Measurements from ENCODE around the gene VASP.

VASP gene

GRCh38 chr19:45499196-45500180, 7.8 kb upstream of the VASP start:
- Histone ChIP-seq H3K36me3 (ENCODE audit: insufficient read depth, insufficient read length, low read length) (peaks cover 4% of the 10 kb centered on the region), H3K4me3 (ENCODE audit: insufficient read length, low read depth) (peak overlapping the region; percentile 54), H3K9me3 (ENCODE audit: insufficient read depth, low read length) (no peaks in the 10 kb centered on the region), H3K4me1 (ENCODE audit: insufficient read depth, insufficient read length) (peaks cover 4% of the 10 kb centered on the region), H3K27me3 (ENCODE audit: insufficient read depth, insufficient read length) (no peaks in the 10 kb centered on the region), H3K9ac (ENCODE audit: insufficient read length, low read depth) (peak overlapping the region; percentile 83)
- TF ChIP-seq YY1 (IDR thresholded peaks at IDR 0.05; ENCODE audit: insufficient read depth, insufficient read length) (no peak), ZNF274 (IDR thresholded peaks at IDR 0.05; ENCODE audit: low read depth, low read length) (no peak), SUZ12 (IDR thresholded peaks at IDR 0.05; ENCODE audit: extremely low read depth, insufficient read depth, insufficient read length) (no peak)
- peak; percentile 81 for DNase-seq (ENCODE audit: low read depth, low spot score)

- H3K27me3 ChIP-seq (ENCODE audit: insufficient read depth, insufficient read length) = no peaks in the 10 kb centered on the region
- H3K9ac ChIP-seq (ENCODE audit: insufficient read length, low read depth) = no peak overlapping the region
- TF ChIP-seq SUZ12 (IDR thresholded peaks at IDR 0.05; ENCODE audit: extremely low read depth, insufficient read depth, insufficient read length) (no peak), ZNF274 (IDR thresholded peaks at IDR 0.05; ENCODE audit: low read depth, low read length) (no peak), YY1 (IDR thresholded peaks at IDR 0.05; ENCODE audit: insufficient read depth, insufficient read length) (no peak)
- no peaks in the 10 kb centered on the region for H3K36me3 ChIP-seq (ENCODE audit: insufficient read depth, insufficient read length, low read length)
- no peak overlapping the region for H3K4me3 ChIP-seq (ENCODE audit: insufficient read length, low read depth)
- H3K4me1 ChIP-seq (ENCODE audit: insufficient read depth, insufficient read length) = peaks cover 7% of the 10 kb centered on the region
- no peaks in the 10 kb centered on the region for H3K9me3 ChIP-seq (ENCODE audit: insufficient read depth, low read length)
- DNase-seq (ENCODE audit: low read depth, low spot score) = no peak
Observed at GRCh38 chr19:45500918-45501729, 6.2 kb upstream of the VASP start.

GRCh38 chr19:45501730-45502014, 5.6 kb upstream of the VASP start:
- peaks cover 7% of the 10 kb centered on the region for H3K4me1 ChIP-seq (ENCODE audit: insufficient read depth, insufficient read length)
- no peak for TF ChIP-seq YY1 (IDR thresholded peaks at IDR 0.05; ENCODE audit: insufficient read depth, insufficient read length)
- no peak for TF ChIP-seq ZNF274 (IDR thresholded peaks at IDR 0.05; ENCODE audit: low read depth, low read length)
- TF ChIP-seq SUZ12 (IDR thresholded peaks at IDR 0.05; ENCODE audit: extremely low read depth, insufficient read depth, insufficient read length) = no peak
- no peak overlapping the region for H3K9ac ChIP-seq (ENCODE audit: insufficient read length, low read depth)
- H3K9me3 ChIP-seq (ENCODE audit: insufficient read depth, low read length) = no peaks in the 10 kb centered on the region
- no peak for DNase-seq (ENCODE audit: low read depth, low spot score)
- no peak overlapping the region for H3K4me3 ChIP-seq (ENCODE audit: insufficient read length, low read depth)
- no peaks in the 10 kb centered on the region for H3K27me3 ChIP-seq (ENCODE audit: insufficient read depth, insufficient read length)
- no peaks in the 10 kb centered on the region for H3K36me3 ChIP-seq (ENCODE audit: insufficient read depth, insufficient read length, low read length)

GRCh38 chr19:45502111-45502510, 5.2 kb upstream of the VASP start:
- Histone ChIP-seq H3K4me3 (ENCODE audit: insufficient read length, low read depth) (no peak overlapping the region), H3K36me3 (ENCODE audit: insufficient read depth, insufficient read length, low read length) (no peaks in the 10 kb centered on the region), H3K9me3 (ENCODE audit: insufficient read depth, low read length) (no peaks in the 10 kb centered on the region), H3K4me1 (ENCODE audit: insufficient read depth, insufficient read length) (peaks cover 7% of the 10 kb centered on the region), H3K27me3 (ENCODE audit: insufficient read depth, insufficient read length) (no peaks in the 10 kb centered on the region), H3K9ac (ENCODE audit: insufficient read length, low read depth) (no peak overlapping the region)
- no peak for TF ChIP-seq YY1 (IDR thresholded peaks at IDR 0.05; ENCODE audit: insufficient read depth, insufficient read length)
- TF ChIP-seq SUZ12 (IDR thresholded peaks at IDR 0.05; ENCODE audit: extremely low read depth, insufficient read depth, insufficient read length) = no peak
- TF ChIP-seq ZNF274 (IDR thresholded peaks at IDR 0.05; ENCODE audit: low read depth, low read length) = no peak
- no peak for DNase-seq (ENCODE audit: low read depth, low spot score)

GRCh38 chr19:45503909-45504308, 3.4 kb upstream of the VASP start:
- no peak for DNase-seq (ENCODE audit: low read depth, low spot score)
- TF ChIP-seq YY1 (IDR thresholded peaks at IDR 0.05; ENCODE audit: insufficient read depth, insufficient read length) (no peak), ZNF274 (IDR thresholded peaks at IDR 0.05; ENCODE audit: low read depth, low read length) (no peak), SUZ12 (IDR thresholded peaks at IDR 0.05; ENCODE audit: extremely low read depth, insufficient read depth, insufficient read length) (no peak)
- Histone ChIP-seq H3K36me3 (ENCODE audit: insufficient read depth, insufficient read length, low read length) (no peaks in the 10 kb centered on the region), H3K4me3 (ENCODE audit: insufficient read length, low read depth) (no peak overlapping the region), H3K9ac (ENCODE audit: insufficient read length, low read depth) (no peak overlapping the region), H3K27me3 (ENCODE audit: insufficient read depth, insufficient read length) (no peaks in the 10 kb centered on the region), H3K4me1 (ENCODE audit: insufficient read depth, insufficient read length) (peaks cover 7% of the 10 kb centered on the region), H3K9me3 (ENCODE audit: insufficient read depth, low read length) (no peaks in the 10 kb centered on the region)

- Histone ChIP-seq H3K27me3 (ENCODE audit: insufficient read depth, insufficient read length) (no peaks in the 10 kb centered on the region), H3K4me3 (ENCODE audit: insufficient read length, low read depth) (no peak overlapping the region), H3K9me3 (ENCODE audit: insufficient read depth, low read length) (no peaks in the 10 kb centered on the region), H3K4me1 (ENCODE audit: insufficient read depth, insufficient read length) (peaks cover 6% of the 10 kb centered on the region), H3K36me3 (ENCODE audit: insufficient read depth, insufficient read length, low read length) (peaks cover 4% of the 10 kb centered on the region), H3K9ac (ENCODE audit: insufficient read length, low read depth) (peak overlapping the region; percentile 50)
- DNase-seq (ENCODE audit: low read depth, low spot score) = no peak
- no peak for TF ChIP-seq ZNF274 (IDR thresholded peaks at IDR 0.05; ENCODE audit: low read depth, low read length)
Observed at GRCh38 chr19:45505151-45505995, 1.9 kb upstream of the VASP start.

- Histone ChIP-seq H3K4me1 (ENCODE audit: insufficient read depth, insufficient read length) (peaks cover 5% of the 10 kb centered on the region), H3K9me3 (ENCODE audit: insufficient read depth, low read length) (no peaks in the 10 kb centered on the region), H3K36me3 (ENCODE audit: insufficient read depth, insufficient read length, low read length) (peaks cover 7% of the 10 kb centered on the region), H3K9ac (ENCODE audit: insufficient read length, low read depth) (peak overlapping the region; percentile 54), H3K4me3 (ENCODE audit: insufficient read length, low read depth) (peak overlapping the region; percentile 9), H3K27me3 (ENCODE audit: insufficient read depth, insufficient read length) (no peaks in the 10 kb centered on the region)
- TF ChIP-seq YY1 (IDR thresholded peaks at IDR 0.05; ENCODE audit: insufficient read depth, insufficient read length) = no peak
- no peak for TF ChIP-seq SUZ12 (IDR thresholded peaks at IDR 0.05; ENCODE audit: extremely low read depth, insufficient read depth, insufficient read length)
- no peak for TF ChIP-seq ZNF274 (IDR thresholded peaks at IDR 0.05; ENCODE audit: low read depth, low read length)
- no peak for DNase-seq (ENCODE audit: low read depth, low spot score)
Observed at GRCh38 chr19:45505996-45506245, 1.4 kb upstream of the VASP start.

Data from NT2/D1 (cell line).